HUES6 (cell line): ENCODE measurements around the gene FOXP3.

Source experiments
- H3K27ac ChIP-seq: 2 replicates; pipeline ENCODE4 v1.7.0; 2013; ENCODE audit warnings: low read depth, mild to moderate bottlenecking, low read length, inconsistent platforms
- H3K27me3 ChIP-seq: 2 replicates; pipeline ENCODE4 v1.6.1; 2013; ENCODE audit warnings: low read length; ENCODE audit not compliant: control insufficient read depth, insufficient read depth
- H3K36me3 ChIP-seq: 2 replicates; pipeline ENCODE4 v1.6.1; 2013; ENCODE audit warnings: low read length; ENCODE audit not compliant: control insufficient read depth, insufficient read depth
- H3K4me1 ChIP-seq: 2 replicates; pipeline ENCODE4 v1.6.1; 2013; ENCODE audit warnings: low read length; ENCODE audit not compliant: control insufficient read depth, insufficient read depth
- H3K4me3 ChIP-seq: 2 replicates; pipeline ENCODE4 v1.5.1; 2013; ENCODE audit warnings: low read depth, low read length
- H3K9ac ChIP-seq: one replicate; pipeline ENCODE4 v1.6.1; 2013; ENCODE audit warnings: mild to moderate bottlenecking, low read length
- H3K9me3 ChIP-seq: 2 replicates; pipeline ENCODE4 v1.6.1; 2013; ENCODE audit warnings: low read depth, low read length; ENCODE audit not compliant: control insufficient read depth, insufficient read depth

The FOXP3 gene

DNA sequence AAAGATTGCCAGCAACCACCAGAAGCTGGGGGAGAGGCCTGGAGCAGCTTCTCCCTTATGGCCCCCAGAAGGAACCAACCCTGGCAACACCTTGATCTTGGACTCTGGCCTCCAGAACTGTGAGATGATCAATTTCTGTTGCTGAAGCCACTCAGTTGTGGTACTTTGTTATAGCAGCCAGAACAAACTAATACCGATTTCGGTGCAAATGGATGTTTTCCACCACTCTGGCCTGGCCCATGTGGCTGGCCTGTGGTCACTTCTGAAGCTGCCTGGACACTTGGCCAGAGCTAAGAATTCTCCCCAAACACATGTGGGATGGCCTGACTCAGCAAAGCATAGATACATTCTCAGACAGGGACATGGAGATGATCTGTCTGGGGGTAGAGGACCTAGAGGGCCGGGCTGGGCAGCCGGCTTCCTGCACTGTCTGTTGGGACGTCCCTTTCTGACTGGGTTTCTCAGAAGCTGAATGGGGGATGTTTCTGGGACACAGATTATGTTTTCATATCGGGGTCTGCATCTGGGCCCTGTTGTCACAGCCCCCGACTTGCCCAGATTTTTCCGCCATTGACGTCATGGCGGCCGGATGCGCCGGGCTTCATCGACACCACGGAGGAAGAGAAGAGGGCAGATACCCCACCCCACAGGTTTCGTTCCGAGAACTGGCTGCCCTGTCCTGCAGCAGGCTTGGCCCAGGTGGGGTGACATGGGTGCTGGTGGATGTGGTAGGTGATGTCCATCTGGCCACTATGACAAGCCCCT, 4.1 kb downstream of the FOXP3 start:
- H3K4me1 ChIP-seq: no peaks in the 10 kb centered on the region
- H3K4me3 ChIP-seq: no peak overlapping the region
- peaks cover 27% of the 10 kb centered on the region; the same call in 1 of the 2 replicates for H3K9me3 ChIP-seq
- no peaks in the 10 kb centered on the region for H3K27me3 ChIP-seq
- no peak overlapping the region for H3K27ac ChIP-seq
- H3K36me3 ChIP-seq: no peaks in the 10 kb centered on the region
- no peak overlapping the region for H3K9ac ChIP-seq

DNA sequence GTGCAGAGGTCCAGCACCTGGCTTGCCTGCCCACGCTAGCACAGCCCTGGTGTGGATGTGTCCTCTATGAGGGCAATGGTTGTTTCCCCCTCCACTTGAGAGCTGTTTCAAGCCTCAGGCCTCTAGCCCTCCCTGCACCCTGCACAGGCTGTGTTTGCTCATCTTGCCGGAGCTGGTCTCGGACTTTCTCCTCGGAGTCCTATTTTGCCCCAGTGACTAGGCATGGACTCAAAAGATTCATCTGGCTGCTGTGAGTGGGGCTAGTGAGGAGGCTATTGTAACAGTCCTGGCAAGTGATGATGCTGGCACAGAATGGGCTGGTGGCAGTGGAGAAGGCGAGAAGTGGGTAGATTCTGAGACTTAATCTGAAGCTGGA, 5.8 kb downstream of the FOXP3 start:
- Histone ChIP-seq H3K9me3 (peaks cover 28% of the 10 kb centered on the region; the same call in 1 of the 2 replicates), H3K4me3 (no peak overlapping the region), H3K36me3 (no peaks in the 10 kb centered on the region), H3K4me1 (no peaks in the 10 kb centered on the region), H3K27ac (no peak overlapping the region), H3K9ac (no peak overlapping the region), H3K27me3 (no peaks in the 10 kb centered on the region)

DNA sequence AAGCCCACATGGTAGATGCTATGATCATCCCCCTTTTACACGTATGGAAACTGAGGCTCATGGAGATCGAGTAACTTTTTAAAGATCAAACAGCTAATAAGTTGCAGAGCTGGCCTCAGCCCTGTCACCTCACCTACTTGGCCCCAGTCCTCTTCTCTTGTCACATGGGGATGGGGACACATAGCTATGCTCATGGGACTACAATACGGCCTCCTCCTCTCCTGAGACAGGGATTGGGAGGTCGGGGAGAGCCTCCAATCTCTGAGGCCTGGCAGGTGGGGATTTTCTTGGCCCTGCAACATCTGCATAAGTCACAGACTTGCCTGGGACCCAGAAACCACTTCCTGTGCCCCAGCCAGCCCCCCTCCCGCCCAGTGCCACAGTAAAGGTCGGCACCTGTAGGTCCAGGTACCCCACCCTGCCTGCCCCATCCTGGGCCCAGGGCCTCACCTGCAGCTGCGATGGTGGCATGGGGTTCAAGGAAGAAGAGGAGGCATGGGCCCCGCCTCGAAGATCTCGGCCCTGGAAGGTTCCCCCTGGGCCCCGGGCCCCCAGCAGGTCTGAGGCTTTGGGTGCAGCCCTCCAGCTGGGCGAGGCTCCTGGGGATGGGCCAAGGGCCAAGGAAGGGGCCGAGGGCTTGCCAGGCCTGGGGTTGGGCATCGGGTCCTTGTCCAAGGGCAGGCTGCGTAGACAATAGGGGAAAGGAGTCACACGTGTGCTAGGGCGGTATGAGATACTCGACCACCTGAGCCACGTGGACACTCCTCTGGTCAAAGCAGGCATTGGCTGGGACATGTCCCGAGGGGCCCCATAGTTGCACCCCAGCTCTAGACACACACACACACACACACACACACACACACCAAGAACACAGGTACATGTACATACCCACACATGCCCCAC, 6.4 kb downstream of the FOXP3 start:
- Histone ChIP-seq H3K27me3 (no peaks in the 10 kb centered on the region), H3K4me3 (no peak overlapping the region), H3K9ac (no peak overlapping the region)

DNA sequence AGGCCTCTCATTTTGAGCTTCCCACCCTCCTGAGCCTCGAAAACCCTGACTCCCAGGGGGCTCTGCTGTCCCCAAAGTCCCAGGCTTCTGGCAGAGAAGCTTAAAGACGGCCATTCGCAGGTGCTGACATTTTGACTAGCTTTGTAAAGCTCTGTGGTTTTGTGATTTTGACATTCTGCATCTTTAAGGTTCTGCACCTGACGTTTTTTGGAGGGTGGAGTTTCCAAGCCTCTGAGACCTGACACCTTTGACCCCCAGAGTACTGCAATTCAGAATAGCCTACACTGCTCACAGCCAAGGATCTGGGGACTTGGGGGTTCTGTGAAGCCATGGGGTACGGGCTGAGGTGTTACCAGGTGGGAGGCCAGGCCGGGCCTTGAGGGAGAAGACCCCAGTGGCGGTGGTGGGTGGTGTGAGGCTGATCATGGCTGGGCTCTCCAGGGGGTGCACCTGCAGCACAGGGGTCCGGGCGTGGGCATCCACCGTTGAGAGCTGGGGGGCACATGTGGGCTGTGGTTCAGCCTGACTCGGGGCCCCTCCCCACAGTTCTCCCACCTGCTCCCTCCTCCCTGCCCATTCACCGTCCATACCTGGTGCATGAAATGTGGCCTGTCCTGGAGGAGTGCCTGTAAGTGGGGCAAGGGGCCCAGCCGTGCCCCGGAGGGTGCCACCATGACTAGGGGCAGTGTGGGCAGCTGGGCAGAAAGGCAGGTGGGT, 7.3 kb downstream of the FOXP3 start:
- H3K9ac ChIP-seq: no peak overlapping the region
- no peak overlapping the region for H3K4me3 ChIP-seq
- no peak overlapping the region for H3K27ac ChIP-seq
- H3K9me3 ChIP-seq: peaks cover 36% of the 10 kb centered on the region; the same call in 1 of the 2 replicates
- no peaks in the 10 kb centered on the region for H3K27me3 ChIP-seq
- no peaks in the 10 kb centered on the region for H3K36me3 ChIP-seq
- no peaks in the 10 kb centered on the region for H3K4me1 ChIP-seq

More for the DNA sequence above, 6.4 kb downstream of the FOXP3 start:
- H3K9me3 ChIP-seq: peaks cover 31% of the 10 kb centered on the region; the same call in 1 of the 2 replicates
- no peaks in the 10 kb centered on the region for H3K4me1 ChIP-seq
- H3K27ac ChIP-seq: no peak overlapping the region
- no peaks in the 10 kb centered on the region for H3K36me3 ChIP-seq

DNA sequence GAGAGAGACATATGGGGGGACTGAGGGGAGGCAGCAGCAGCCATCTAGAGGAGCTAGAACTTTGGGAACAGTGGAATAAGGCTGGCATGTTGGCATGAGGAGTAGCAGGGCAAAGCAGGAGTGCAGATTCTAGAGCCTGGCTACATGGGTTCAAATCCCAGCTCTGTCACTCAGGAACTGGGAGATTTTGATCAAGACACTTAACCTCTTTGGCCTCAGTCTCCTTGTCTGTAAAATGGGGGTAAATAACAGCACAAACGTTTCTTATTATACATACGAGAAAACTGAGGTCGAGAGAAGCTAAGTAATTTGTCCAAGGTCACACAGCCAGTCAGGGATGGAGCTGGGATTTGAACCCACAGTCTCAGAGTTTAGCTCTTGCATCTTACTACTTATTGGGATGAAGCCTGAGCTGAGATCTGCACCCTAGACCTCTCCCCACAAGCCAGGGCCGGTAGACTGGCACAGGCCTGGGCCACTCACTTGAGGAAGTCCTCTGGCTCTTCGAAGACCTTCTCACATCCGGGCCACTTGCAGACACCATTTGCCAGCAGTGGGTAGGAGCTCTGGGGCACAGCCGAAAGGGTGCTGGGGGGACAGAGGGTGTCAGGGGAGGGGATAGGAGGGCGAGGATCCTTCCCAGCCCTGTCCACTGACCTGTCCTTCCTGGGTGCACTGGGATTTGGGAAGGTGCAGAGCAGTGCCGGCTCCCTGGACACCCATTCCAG, 8.1 kb downstream of the FOXP3 start:
- no peaks in the 10 kb centered on the region for H3K27me3 ChIP-seq

DNA sequence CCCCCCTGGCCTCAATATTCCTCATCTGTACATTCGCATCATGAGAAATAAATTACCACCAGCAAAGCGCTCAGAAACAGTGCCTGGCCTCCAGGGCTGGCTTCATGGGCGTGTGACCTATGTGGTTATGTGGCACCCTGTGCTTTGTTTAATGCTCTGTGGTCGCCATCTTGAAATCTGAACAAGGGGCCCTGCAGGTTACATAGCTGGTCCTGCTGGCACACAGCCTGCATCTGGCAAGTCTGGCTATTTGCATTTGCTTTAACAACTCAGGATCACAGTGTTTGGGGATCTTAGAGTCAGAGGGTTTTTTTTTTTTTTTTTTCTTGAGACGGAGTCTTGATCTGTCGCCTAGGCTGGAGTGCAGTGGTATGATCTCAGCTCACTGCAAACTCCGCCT, 9.9 kb downstream of the FOXP3 start:
- Histone ChIP-seq H3K36me3 (peaks cover 3% of the 10 kb centered on the region; the same call in 1 of the 2 replicates), H3K4me3 (no peak overlapping the region), H3K9me3 (peaks cover 40% of the 10 kb centered on the region; the same call in 1 of the 2 replicates), H3K27ac (no peak overlapping the region), H3K9ac (no peak overlapping the region), H3K4me1 (no peaks in the 10 kb centered on the region), H3K27me3 (no peaks in the 10 kb centered on the region)

More for the DNA sequence above, 8.1 kb downstream of the FOXP3 start:
- no peak overlapping the region for H3K4me3 ChIP-seq
- H3K36me3 ChIP-seq: no peaks in the 10 kb centered on the region
- H3K27ac ChIP-seq: no peak overlapping the region
- H3K9me3 ChIP-seq: peaks cover 36% of the 10 kb centered on the region; the same call in 1 of the 2 replicates
- no peak overlapping the region for H3K9ac ChIP-seq
- no peaks in the 10 kb centered on the region for H3K4me1 ChIP-seq

DNA sequence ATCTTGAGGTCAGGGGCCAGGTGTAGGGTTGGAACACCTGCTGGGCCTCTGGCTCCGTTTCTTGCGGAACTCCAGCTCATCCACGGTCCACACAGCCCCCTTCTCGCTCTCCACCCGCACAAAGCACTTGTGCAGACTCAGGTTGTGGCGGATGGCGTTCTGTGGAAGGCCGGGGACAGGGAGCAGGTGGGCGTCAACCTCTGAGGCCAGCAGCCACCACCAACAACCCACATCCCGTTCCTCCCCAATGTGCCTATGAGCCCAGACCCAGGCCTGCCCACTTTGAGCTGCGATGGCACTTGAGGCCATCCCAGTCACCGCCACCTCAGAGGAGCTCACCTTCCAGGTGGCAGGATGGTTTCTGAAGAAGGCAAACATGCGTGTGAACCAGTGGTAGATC, 13.2 kb downstream of the FOXP3 start:
- no peak overlapping the region for H3K4me3 ChIP-seq
- H3K9me3 ChIP-seq: peaks cover 24% of the 10 kb centered on the region; the same call in 1 of the 2 replicates
- no peaks in the 10 kb centered on the region for H3K27me3 ChIP-seq
- peaks cover 17% of the 10 kb centered on the region for H3K36me3 ChIP-seq
- no peak overlapping the region for H3K9ac ChIP-seq
- H3K27ac ChIP-seq: no peak overlapping the region
- no peaks in the 10 kb centered on the region for H3K4me1 ChIP-seq

DNA sequence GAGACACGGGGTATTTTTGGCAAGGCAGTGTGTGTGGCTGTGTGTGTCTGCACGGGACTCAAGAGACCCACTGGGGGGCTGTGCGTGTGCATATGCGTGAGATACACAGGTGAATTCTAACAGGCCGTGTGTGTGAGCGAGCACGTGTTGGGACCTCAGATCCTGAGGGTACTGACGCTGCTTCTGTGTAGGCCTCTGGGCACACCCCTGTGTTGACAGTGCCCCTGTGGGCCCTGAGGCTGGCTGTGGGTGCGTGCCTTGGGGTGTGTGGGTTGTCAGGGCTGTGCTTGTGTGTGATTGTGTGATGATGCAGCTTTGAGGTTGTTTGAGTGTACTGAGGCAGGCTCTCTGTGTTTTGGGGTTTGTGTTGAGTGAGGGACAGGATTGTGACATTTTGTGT, 13.9 kb downstream of the FOXP3 start:
- Histone ChIP-seq H3K27ac (no peak overlapping the region), H3K9ac (no peak overlapping the region), H3K36me3 (peaks cover 19% of the 10 kb centered on the region), H3K9me3 (peaks cover 24% of the 10 kb centered on the region; the same call in 1 of the 2 replicates), H3K4me1 (no peaks in the 10 kb centered on the region), H3K27me3 (no peaks in the 10 kb centered on the region), H3K4me3 (no peak overlapping the region)

DNA sequence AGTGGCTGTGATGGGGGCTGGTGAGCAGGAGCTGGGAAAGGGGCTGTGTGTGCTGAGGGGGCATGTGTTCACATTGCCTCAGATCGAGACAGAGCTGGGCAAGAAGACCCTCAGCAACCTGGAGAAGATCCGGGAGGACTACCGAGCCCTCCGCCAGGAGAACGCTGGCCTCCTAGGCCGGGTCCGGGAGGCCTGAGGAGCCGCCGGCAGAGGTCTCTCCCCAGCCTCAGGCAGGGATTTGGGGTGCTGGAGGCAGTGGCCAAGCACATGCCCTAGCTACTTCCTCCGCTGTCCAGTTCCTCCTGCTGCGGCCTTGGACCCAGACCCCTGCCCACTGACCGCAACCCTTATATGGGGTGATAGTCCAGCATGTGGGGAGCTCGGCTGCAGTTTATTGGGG, 14.4 kb downstream of the FOXP3 start:
- Histone ChIP-seq H3K36me3 (peaks cover 19% of the 10 kb centered on the region), H3K9ac (no peak overlapping the region), H3K27ac (no peak overlapping the region), H3K9me3 (peaks cover 24% of the 10 kb centered on the region; the same call in 1 of the 2 replicates), H3K27me3 (no peaks in the 10 kb centered on the region), H3K4me1 (no peaks in the 10 kb centered on the region), H3K4me3 (no peak overlapping the region)

DNA sequence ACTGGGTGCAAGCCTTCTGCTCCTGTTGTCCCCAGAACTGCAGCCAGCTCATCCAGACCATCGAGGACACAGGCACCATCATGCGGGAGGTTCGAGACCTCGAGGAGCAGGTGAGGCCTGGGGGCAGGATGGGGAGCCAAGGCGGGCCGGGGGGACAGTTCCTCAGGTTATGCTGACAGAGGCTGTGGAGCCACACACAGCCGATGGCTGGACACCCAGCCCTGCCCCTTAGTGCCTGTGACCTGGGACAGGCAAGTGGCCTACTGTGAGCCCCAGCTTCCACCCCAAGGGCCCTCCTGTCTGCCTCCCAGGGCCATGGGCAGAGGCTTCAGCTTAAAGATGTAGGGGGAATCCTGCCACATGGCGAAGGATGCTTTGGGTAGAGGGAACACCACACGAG, 14.9 kb downstream of the FOXP3 start:
- H3K27ac ChIP-seq: no peak overlapping the region
- H3K36me3 ChIP-seq: peaks cover 19% of the 10 kb centered on the region
- no peaks in the 10 kb centered on the region for H3K4me1 ChIP-seq
- peaks cover 24% of the 10 kb centered on the region; the same call in 1 of the 2 replicates for H3K9me3 ChIP-seq
- no peak overlapping the region for H3K4me3 ChIP-seq
- no peak overlapping the region for H3K9ac ChIP-seq
- H3K27me3 ChIP-seq: no peaks in the 10 kb centered on the region
